Measurements from ENCODE around the gene CMTM5.
"Not testable (repeated sequence)": the region's sequence is repeated elsewhere in the genome, so short reads cannot be mapped to it uniquely, and the experiment has no call there.

Gene CMTM5

DNA sequence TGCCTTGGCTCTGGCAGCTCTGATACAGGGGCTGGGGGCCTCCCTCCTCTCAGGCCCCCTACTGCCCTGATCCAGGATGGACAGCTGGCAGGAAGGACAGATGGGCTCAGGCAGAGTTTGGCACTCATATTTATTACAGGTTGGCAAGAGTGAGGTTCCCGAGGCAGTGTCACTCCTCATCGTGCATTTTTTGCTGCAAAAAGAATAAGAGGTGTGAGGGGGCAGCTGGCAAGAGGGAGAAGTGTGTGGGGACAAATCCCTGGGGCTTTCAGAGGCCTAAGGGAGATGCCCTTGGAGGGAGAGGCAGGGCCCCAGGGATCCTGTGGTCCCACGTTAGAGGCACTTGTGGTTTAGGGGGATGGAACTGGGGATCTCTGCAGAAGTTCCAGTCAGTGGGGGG lies 5.0 kb downstream of the CMTM5 start:
- DNase-seq (ENCODE audit: insufficient read length) (no peak), FAIRE-seq (no peak)
- TF ChIP-seq POLR2AphosphoS5 (IDR thresholded peaks at IDR 0.05; ENCODE audit: low read depth, low read length) = no peak
- TF ChIP-seq POLR2A (IDR thresholded peaks at IDR 0.05; ENCODE audit: low read depth, low read length) = no peak
- no peak for TF ChIP-seq TAF1 (IDR thresholded peaks at IDR 0.05; ENCODE audit: borderline replicate concordance, low read depth, low read length)

DNA sequence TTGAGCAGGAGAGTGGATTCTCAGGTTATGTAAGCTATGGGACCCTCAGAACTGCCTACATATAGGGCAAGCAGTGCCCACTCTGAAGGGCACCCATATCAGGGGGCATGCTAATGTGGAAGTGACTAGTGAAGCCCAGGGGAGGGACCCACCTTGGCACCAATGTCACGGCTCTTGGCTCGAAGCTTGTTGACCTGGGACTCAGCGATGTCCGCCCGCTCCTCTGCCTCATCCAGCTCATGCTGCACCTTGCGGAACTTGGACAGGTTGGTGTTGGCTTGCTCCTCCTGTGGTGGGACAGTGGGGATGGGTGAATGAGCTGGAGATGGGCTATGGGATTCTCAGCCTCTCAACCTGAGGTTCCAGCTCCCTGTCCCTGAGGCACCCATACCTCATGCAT lies 5.4 kb downstream of the CMTM5 start:
- FAIRE-seq (no peak), DNase-seq (ENCODE audit: insufficient read length) (no peak)
- TF ChIP-seq POLR2AphosphoS5 (IDR thresholded peaks at IDR 0.05; ENCODE audit: low read depth, low read length) (no peak), POLR2A (IDR thresholded peaks at IDR 0.05; ENCODE audit: low read depth, low read length) (no peak), TAF1 (IDR thresholded peaks at IDR 0.05; ENCODE audit: borderline replicate concordance, low read depth, low read length) (no peak)

DNA sequence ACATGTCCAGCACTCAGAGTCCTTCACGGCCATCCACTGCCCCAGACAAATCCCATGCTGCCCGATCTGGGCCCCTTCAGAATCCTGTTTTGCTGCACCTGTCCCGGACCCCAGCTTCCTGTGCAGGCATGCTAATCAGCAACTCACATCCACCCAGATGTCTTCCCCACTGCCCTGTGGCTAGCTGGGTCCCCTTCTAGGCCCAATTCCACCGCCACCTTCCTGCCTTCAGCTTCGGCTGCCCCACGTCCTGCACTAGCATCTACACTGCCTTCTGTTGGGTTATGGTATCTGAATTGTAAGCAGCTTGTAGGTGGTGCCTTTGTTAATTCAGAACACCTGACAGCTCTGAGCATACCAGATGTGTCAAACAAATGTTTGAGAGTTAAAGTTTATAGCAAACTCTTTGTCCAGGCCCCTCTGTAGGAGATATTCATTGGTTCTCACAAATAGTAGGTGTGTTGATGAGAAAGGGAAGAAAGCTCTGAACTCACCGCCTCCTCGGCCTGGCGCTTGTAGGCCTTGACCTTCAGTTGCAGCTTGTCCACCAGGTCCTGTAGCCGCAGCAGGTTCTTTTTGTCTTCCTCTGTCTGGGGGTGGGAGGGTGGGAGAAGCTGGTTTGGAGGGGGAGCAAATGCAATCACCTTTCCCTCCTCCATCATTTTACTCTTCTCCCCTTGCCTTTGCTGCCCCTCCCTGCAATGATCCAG lies 6.0 kb downstream of the CMTM5 start:
- DNase-seq (ENCODE audit: insufficient read length) (no peak), FAIRE-seq (no peak)

DNA sequence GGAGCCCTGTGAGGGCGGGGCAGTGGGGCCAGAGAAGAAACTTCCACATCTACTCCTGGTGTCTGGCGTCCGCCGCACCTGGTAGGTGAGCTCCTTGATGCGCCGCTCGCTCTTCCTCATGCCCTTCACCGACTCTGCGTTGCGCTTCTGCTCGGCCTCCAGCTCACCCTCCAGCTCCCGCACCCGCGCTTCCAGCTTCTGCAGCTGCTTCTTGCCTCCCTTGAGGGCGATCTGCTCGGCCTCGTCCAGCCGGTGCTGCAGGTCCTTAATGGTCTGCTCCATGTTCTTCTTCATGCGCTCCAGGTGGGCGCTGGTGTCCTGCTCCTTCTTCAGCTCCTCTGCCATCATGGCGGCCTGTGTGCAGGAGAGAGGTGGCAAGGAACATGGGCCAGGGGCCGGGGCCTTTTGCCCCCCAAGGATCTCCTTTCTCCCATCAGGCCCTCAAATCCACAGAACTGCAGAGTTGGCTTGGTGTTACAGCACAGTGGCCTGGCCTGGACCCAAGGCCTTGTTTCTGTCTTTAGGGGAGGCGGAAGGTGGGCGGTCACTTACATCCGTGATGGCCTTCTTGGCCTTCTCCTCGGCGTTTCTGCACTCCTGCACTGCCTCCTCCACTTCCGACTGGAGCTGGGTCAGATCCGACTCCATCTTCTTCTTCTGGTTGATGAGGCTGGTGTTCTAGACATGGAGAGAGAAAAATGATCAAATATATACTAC lies 7.7 kb downstream of the CMTM5 start:
- no peak for DNase-seq (ENCODE audit: insufficient read length)
- no peak for FAIRE-seq
- TF ChIP-seq POLR2A (IDR thresholded peaks at IDR 0.05; ENCODE audit: low read depth, low read length) = no peak

More for the DNA sequence above, 6.0 kb downstream of the CMTM5 start:
- no peak for TF ChIP-seq TAF1 (IDR thresholded peaks at IDR 0.05; ENCODE audit: borderline replicate concordance, low read depth, low read length)

DNA sequence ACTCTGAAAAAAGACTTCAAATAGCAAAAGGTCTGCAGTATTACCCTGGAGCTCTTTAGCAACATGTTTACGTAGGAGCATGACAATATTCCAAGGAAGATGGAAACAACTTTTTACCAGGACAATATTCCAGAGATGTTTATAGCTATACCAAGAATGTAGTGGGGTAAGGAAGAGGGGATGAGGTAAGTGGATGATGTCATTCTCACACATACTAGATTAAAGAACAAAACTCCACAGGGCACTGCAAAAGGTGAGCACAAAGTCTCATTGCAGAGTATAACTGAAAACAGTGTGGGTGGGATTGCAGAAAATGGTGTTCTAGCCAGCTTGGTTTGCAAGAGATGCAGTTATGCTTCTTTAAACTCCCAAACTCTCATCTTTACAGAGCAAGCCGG lies 8.4 kb downstream of the CMTM5 start:
- FAIRE-seq (no peak), DNase-seq (ENCODE audit: insufficient read length) (no peak)
- TF ChIP-seq TAF1 (IDR thresholded peaks at IDR 0.05; ENCODE audit: borderline replicate concordance, low read depth, low read length) = no peak

DNA sequence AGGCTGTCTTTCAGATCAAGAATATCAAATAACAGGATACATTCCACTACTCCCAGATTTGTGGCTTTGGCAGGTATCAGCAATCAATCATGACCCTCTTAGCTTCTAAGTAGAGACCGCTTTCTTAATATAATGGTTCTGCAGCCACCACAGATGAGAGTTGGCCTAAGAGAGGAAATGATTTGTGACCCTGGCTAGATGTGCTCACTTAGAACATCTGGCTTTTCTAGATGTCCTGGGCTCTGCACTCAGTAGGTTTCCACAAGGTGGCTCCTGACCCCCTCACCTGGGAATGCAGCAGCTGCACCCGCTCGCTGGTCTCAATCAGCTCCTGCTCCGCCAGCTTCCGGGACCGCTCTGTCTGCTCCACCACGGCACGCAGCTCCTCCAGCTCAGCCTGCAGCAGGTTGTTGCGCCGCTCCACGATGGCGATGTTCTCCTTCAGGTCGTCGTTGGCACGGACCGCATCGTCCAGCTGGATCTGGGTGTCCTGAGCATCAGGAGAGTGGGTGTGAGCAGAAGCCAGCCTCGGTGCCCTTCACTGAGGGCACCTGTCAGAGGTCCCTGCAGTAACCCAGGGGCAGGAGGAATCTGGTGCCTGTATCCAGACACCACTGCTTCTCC lies 8.9 kb downstream of the CMTM5 start:
- TF ChIP-seq POLR2A (IDR thresholded peaks at IDR 0.05; ENCODE audit: low read depth, low read length) (no peak), TAF1 (IDR thresholded peaks at IDR 0.05; ENCODE audit: borderline replicate concordance, low read depth, low read length) (no peak), POLR2AphosphoS5 (IDR thresholded peaks at IDR 0.05; ENCODE audit: low read depth, low read length) (no peak)
- FAIRE-seq (no peak), DNase-seq (ENCODE audit: insufficient read length) (no peak)

DNA sequence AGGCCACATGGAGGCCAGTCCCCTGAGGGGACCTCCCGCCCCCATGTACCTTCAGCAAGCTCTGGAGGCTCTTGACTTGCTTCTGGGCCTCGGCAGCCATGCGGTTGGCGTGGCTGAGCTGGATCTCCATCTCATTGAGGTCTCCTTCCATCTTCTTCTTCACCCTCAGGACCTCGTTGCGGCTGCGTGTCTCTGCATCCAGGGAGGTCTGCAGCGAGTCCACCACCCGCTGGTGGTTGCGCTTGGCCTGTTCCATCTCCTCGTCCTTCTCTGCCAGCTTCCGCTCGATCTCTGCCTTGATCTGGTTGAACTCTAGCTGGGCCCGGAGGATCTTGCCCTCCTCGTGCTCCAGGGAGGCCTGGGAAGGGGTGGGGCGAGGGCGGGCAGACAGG lies 9.4 kb downstream of the CMTM5 start:
- FAIRE-seq; DNase-seq (ENCODE audit: insufficient read length): not testable (repeated sequence)

DNA sequence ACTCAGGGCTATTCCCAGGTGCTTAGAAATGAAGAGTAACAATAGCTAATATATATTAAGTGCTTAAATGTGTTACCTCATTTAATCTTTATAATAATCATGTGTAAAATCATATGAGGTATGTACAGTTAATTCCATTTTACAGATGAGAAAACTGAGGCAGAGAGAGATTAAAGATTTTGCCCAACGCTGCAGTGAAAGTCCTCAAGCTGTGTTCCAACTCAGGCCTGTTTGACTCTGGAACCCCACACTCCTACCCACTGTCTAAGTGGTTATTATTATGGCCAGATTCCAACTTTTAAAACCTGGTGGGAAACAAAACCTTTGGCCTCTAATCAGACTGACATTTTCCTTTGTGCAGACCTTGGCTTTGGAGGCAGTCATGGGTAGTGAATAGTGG lies 10.2 kb downstream of the CMTM5 start:
- TF ChIP-seq POLR2AphosphoS5 (IDR thresholded peaks at IDR 0.05; ENCODE audit: low read depth, low read length) (no peak), POLR2A (IDR thresholded peaks at IDR 0.05; ENCODE audit: low read depth, low read length) (no peak), TAF1 (IDR thresholded peaks at IDR 0.05; ENCODE audit: borderline replicate concordance, low read depth, low read length) (no peak)
- FAIRE-seq (no peak), DNase-seq (ENCODE audit: insufficient read length) (no peak)

DNA sequence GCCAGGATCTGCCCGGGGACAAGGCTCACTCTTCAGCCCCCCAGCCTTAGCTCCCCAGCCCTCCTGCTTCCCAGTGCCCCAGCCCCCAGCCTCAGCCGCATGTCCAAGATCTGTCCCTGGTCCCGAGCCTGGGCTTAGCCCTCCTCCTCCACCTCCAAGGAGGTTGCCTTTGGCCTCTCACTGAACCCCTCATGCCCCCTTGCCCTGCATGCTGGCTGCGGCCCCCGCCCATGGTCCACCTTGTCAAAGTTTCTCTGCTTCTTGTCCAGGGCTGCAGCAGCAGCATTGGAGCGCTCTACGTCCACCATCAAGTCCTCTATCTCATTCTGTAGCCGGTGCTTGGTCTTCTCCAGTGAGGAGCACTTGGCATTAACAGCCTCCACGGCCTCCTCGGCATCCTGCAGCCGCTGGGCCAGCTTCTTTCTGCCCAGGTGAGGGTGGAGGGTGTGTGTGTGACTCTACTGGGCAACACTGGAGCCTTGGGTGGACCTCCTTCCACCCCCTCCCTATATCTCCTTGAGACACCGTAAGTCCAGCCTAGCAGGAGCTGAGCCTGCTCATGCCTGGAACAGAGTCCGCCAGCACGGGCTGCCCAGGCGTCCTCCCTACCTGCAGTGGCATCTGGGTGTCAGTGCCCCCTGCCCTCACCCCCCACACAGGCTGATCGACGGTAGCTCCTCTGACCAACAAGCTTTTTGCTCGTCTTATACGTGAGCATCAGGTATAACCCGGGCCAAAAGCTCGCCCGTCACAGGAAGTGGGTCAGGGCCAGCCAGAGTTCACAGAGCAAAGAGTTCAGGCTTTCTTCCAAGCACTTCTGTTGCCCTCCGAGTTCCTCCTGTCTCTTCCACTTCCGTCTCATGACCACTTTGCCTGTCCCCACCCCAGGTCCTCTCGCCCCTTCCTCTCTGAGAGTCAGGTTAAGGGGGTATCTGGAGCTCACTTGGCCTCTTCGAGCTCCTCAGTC lies 11.4 kb downstream of the CMTM5 start:
- no peak for DNase-seq (ENCODE audit: insufficient read length)
- TF ChIP-seq TAF1 (IDR thresholded peaks at IDR 0.05; ENCODE audit: borderline replicate concordance, low read depth, low read length) (no peak), POLR2A (IDR thresholded peaks at IDR 0.05; ENCODE audit: low read depth, low read length) (no peak), POLR2AphosphoS5 (IDR thresholded peaks at IDR 0.05; ENCODE audit: low read depth, low read length) (no peak)
- no peak for FAIRE-seq

DNA sequence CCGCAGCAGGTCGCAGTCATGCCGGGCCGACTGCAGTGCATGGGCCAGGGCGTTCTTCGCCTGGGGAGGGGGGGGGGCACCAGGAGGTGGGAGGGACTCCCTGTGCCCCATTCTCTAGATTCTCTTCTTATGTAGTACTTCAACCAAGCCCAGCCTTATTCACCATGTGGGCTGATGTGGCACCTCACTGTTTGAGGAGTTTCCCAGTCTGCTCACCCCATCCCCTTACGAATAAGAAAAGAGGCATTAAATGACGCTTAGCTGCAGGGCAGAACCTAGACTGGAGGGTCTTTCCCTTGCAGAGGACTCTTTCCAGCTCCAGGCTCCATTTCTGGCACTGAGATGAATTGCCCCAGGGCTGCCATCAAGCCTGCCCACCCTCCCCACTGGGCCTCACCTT lies 12.2 kb downstream of the CMTM5 start:
- DNase-seq (ENCODE audit: insufficient read length) (no peak), FAIRE-seq (no peak)
- TF ChIP-seq POLR2AphosphoS5 (IDR thresholded peaks at IDR 0.05; ENCODE audit: low read depth, low read length) (no peak), TAF1 (IDR thresholded peaks at IDR 0.05; ENCODE audit: borderline replicate concordance, low read depth, low read length) (no peak), POLR2A (IDR thresholded peaks at IDR 0.05; ENCODE audit: low read depth, low read length) (no peak)

DNA sequence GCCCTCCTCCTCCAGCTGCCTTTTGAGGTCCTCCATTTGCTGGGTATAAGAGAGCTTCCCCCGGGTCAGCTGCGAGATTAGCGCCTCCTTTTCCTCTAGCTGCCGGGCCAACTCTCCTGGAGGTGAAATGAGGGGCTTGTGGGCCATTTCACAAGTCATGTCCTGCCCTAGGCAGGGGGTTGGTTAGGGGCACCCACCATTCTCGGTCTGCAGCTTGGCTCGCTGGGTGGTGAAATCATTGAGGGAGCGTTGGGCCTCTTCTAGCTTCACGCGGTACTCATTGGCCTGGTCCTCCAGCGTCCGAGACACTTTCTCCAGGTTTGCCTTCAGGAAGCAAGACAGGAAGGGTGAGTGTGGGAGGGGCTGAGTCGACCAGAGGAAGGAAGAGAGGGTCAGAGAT lies 12.6 kb downstream of the CMTM5 start:
- FAIRE-seq (no peak), DNase-seq (ENCODE audit: insufficient read length) (no peak)
- TF ChIP-seq TAF1 (IDR thresholded peaks at IDR 0.05; ENCODE audit: borderline replicate concordance, low read depth, low read length) (no peak), POLR2A (IDR thresholded peaks at IDR 0.05; ENCODE audit: low read depth, low read length) (no peak), POLR2AphosphoS5 (IDR thresholded peaks at IDR 0.05; ENCODE audit: low read depth, low read length) (no peak)

DNA sequence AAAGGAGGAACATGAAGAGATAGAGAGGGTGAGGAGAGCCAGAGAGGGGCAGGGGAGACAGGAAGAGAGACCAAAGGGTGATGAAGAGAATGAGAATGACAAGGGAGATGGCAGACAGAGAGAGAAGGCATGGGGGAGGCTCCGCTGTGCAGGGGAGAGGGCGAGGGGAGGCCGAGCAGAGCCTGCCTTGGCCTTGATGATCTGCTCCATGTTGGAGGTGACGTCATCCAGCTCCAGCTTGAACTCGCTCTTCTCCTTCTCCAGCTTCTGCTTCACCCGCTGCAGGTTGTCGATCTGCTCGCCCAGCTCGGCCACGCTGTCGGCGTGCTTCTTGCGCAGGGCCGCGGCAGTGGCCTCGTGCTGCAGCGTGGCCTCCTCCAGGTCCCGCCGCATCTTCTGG lies 13.0 kb downstream of the CMTM5 start:
- not testable (repeated sequence) for FAIRE-seq; DNase-seq (ENCODE audit: insufficient read length)
